Fibroblast of lung (primary cell): ENCODE results near the gene MRPL27. TPM values are rescaled to one million over a fixed set of nuclear protein-coding genes. Genes with fewer than 3 reads are reported as not detected.

Experiments
- DNase-seq, 2 donors: peaks; one replicate each; pipeline versions ENCODE4 v3.0.0 to v3.0.0-alpha.2; 2010; ENCODE audit warnings: low read depth in 2 of 2
- H2AFZ ChIP-seq: 2 replicates; pipeline ENCODE4 v1.5.1; 2012; ENCODE audit warnings: low read length, control low read depth, inconsistent platforms
- H3K27ac ChIP-seq: 2 replicates; pipeline ENCODE4 v1.5.1; 2011; ENCODE audit warnings: low read length, control low read depth; ENCODE audit not compliant: insufficient read depth
- H3K27me3 ChIP-seq: 2 replicates; pipeline ENCODE4 v1.5.1; 2011; ENCODE audit warnings: mild to moderate bottlenecking, low read length; ENCODE audit not compliant: control insufficient read depth, insufficient read depth
- H3K36me3 ChIP-seq: 2 replicates; pipeline ENCODE4 v1.5.1; 2011; ENCODE audit warnings: low read length; ENCODE audit not compliant: control insufficient read depth, insufficient read depth
- H3K4me1 ChIP-seq: 2 replicates; pipeline ENCODE4 v1.5.1; 2011; ENCODE audit warnings: low read length; ENCODE audit not compliant: control insufficient read depth, insufficient read depth; ENCODE audit errors: extremely low read depth
- H3K4me2 ChIP-seq: 2 replicates; pipeline ENCODE4 v1.5.1; 2011; ENCODE audit warnings: low read length, control low read depth; ENCODE audit not compliant: insufficient read depth; ENCODE audit errors: extremely low read depth
- H3K4me3 ChIP-seq, 4 experiments: fragments of 200-600 bp in 1 of 4; sonication (generic) in 1 of 4; replicated peaks in 1 of 4; 2 replicates each; pipeline ENCODE4 v1.5.1; 2011 to 2016; ENCODE audit warnings: low read length in 4 of 4, low read depth in 3 of 4, mild to moderate bottlenecking in 3 of 4, control low read depth in 2 of 4, inconsistent platforms in 1 of 4, mixed read lengths in 1 of 4; ENCODE audit not compliant: insufficient read depth in 1 of 4; ENCODE audit errors: control extremely low read depth in 1 of 4
- H3K79me2 ChIP-seq: 2 replicates; pipeline ENCODE4 v1.5.1; 2012; ENCODE audit warnings: mild to moderate bottlenecking, low read length, inconsistent platforms; ENCODE audit not compliant: control insufficient read depth, insufficient read depth
- H3K9ac ChIP-seq: 2 replicates; pipeline ENCODE4 v1.5.1; 2011; ENCODE audit warnings: mild to moderate bottlenecking, low read length, control low read depth; ENCODE audit not compliant: insufficient read depth
- H3K9me3 ChIP-seq: 2 replicates; pipeline ENCODE4 v1.5.1; 2012; ENCODE audit warnings: low read depth, low read length; ENCODE audit not compliant: control insufficient read depth, insufficient read depth
- H4K20me1 ChIP-seq: 2 replicates; pipeline ENCODE4 v1.5.1; 2011; ENCODE audit warnings: low read length; ENCODE audit not compliant: control insufficient read depth, insufficient read depth; ENCODE audit errors: extremely low read depth
- EZH2 ChIP-seq: IDR thresholded peaks from 2 replicates; pipeline ENCODE4 v1.5.1; 2012; ENCODE audit warnings: low read length, control low read depth, mild to moderate bottlenecking; ENCODE audit errors: missing control alignments
- polyA plus RNA-seq, 2 donors: library from polyadenylated mRNA; depleted of rRNA in 1 of 2; stranded (reverse) in 1 of 2; unstranded in 1 of 2; fragments of >200 nt; gene quantifications; 2 replicates each; pipeline ENCODE4 v1.2.1, GENCODE V29; 2011 to 2012; ENCODE audit warnings: missing spikeins in 1 of 2
- total RNA-seq: library from RNA; depleted of rRNA; stranded (reverse); fragments of >200 nt; gene quantifications from 2 replicates; pipeline ENCODE4 v1.2.1, GENCODE V29; 2014
- TF ChIP-seq, protein P1 (sequence below), 2 donors: IDR thresholded peaks in 1 of 2; conservative IDR thresholded peaks in 1 of 2; 1 replicate in 1 of 2; 2 replicates in 1 of 2; pipeline ENCODE4 v1.5.1; 2011 to 2012; ENCODE audit warnings: low read length in 2 of 2, control low read depth in 1 of 2, inconsistent platforms in 1 of 2, low read depth in 1 of 2, mild to moderate bottlenecking in 1 of 2

The MRPL27 gene
- total and polyA plus RNA-seq, 2 donors (not counting 1 experiment from before 2014, with no cell fraction given), result 53.3 to 113 TPM

DNA sequence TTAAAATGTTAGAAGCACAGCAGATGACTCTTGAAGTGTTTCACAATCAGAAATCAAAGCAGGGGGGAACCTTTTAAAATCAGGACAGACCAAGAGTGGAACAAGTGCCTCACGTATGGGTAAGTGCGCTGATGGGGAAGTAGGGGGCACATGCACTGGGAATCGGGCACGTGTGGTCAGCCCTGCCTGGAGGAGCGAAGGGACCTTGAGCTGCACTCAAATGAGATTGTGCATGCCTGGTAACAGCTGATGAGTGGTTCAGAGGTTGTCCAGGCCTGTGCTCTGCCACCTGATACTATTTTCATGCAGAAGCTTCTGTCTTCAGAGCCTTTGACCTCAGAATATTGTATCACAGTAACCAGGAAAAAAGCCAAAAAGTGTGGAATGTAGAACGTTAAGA is 40.8 kb downstream of the MRPL27 start:
- no peaks in the 10 kb centered on the region for H3K9me3 ChIP-seq
- no peak overlapping the region for H3K27ac ChIP-seq
- H3K36me3 ChIP-seq, result no peaks in the 10 kb centered on the region
- H3K4me3 ChIP-seq, result no peak overlapping the region
- no peak overlapping the region for H3K4me2 ChIP-seq
- TF ChIP-seq, protein P1, sequence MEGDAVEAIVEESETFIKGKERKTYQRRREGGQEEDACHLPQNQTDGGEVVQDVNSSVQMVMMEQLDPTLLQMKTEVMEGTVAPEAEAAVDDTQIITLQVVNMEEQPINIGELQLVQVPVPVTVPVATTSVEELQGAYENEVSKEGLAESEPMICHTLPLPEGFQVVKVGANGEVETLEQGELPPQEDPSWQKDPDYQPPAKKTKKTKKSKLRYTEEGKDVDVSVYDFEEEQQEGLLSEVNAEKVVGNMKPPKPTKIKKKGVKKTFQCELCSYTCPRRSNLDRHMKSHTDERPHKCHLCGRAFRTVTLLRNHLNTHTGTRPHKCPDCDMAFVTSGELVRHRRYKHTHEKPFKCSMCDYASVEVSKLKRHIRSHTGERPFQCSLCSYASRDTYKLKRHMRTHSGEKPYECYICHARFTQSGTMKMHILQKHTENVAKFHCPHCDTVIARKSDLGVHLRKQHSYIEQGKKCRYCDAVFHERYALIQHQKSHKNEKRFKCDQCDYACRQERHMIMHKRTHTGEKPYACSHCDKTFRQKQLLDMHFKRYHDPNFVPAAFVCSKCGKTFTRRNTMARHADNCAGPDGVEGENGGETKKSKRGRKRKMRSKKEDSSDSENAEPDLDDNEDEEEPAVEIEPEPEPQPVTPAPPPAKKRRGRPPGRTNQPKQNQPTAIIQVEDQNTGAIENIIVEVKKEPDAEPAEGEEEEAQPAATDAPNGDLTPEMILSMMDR (conservative IDR thresholded peaks at IDR 0.05 in 1 of 2, IDR thresholded peaks at IDR 0.05 in 1 of 2; ENCODE audit: low read depth in 1 of 2, low read length in 2 of 2), result no peak
- TF ChIP-seq EZH2, result no peak
- no peaks in the 10 kb centered on the region for H3K27me3 ChIP-seq
- peaks cover 6% of the 10 kb centered on the region for H3K4me1 ChIP-seq
- H3K79me2 ChIP-seq, result no peaks in the 10 kb centered on the region
- H2AFZ ChIP-seq, result no peak overlapping the region
- H3K9ac ChIP-seq, result no peak overlapping the region
- DNase-seq, result no peak
- H4K20me1 ChIP-seq, result no peaks in the 10 kb centered on the region

DNA sequence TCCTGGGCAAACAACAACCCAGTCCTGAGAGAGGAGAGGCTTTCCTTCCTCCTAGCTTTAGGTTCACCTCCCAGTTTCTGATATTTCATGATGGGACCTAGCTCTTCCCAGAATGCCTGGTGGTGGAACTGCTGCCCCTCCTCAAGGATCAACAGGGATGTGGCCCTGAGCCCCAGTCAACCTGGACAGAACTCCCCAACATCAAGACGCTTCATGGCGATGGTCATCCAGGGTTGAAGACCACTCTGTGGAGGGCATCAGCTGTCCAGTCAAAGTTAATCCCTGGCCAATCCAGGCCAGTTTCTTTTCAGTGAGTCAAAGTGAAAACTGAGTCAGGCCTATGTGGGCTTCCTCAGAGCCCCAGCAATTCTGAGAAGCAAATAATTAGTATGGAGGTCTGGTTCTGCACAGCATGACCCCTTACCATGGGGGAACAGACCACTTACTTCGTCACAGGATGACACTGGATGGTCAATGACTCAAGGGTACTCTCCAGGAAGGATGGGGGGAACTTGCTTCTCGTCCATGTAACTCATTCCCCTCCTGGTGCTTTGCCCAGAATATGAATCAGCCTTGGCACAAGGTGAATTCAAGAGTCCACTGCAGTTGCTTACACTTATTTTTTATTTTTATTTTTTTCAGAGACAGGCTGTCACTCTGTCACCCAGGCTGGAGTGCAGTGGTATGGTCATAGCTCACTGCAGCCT is 41.7 kb downstream of the MRPL27 start:
- H2AFZ ChIP-seq, result no peak overlapping the region
- H3K4me1 ChIP-seq, result peaks cover 6% of the 10 kb centered on the region
- no peaks in the 10 kb centered on the region for H3K79me2 ChIP-seq
- H3K9me3 ChIP-seq, result no peaks in the 10 kb centered on the region
- H3K27me3 ChIP-seq, result no peaks in the 10 kb centered on the region
- DNase-seq, result peak; percentile 84 to 97
- peak overlapping the region; percentile 35 for H3K4me2 ChIP-seq
- H3K9ac ChIP-seq, result no peak overlapping the region
- H3K4me3 ChIP-seq, result no peak overlapping the region
- H3K36me3 ChIP-seq, result no peaks in the 10 kb centered on the region
- peak overlapping the region; percentile 47 for H3K27ac ChIP-seq
- H4K20me1 ChIP-seq, result no peaks in the 10 kb centered on the region
- TF ChIP-seq EZH2, result no peak
- TF ChIP-seq, protein P1 (conservative IDR thresholded peaks at IDR 0.05 in 1 of 2, IDR thresholded peaks at IDR 0.05 in 1 of 2; ENCODE audit: low read depth in 1 of 2, low read length in 2 of 2), result no peak

DNA sequence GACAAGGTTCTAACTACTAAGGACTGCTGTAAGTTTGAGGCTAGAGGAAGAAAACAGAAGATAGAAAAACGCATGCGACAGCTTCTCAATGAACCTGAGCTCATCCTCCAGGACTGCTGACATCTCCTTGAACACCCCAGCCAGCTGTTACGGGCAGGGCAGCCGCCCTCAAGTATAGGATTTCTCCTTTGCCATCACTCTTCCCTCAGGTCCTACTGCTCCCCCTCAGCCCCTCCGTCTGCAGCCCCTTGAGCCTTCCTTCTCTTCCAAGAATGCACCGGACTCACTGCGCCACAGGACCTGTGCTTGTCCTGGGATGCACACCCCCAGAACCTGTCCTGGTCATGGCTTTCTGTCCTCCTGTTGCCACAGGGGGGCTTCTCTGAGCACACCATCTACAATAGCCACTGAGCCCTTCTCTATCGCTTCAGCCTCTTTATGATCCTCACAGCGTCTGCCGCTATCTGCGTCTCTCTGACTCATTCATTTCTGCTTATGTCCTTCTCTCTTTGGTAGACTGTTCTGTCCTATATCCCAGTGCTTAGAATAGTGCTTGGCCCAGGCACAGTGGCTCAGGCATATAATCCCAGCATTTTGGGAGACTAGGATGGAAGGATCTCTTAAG is 42.7 kb downstream of the MRPL27 start:
- H2AFZ ChIP-seq, result no peak overlapping the region
- peaks cover 6% of the 10 kb centered on the region for H3K4me1 ChIP-seq
- H3K36me3 ChIP-seq, result no peaks in the 10 kb centered on the region
- DNase-seq, result no peak
- no peak overlapping the region for H3K4me2 ChIP-seq
- no peaks in the 10 kb centered on the region for H4K20me1 ChIP-seq
- no peak overlapping the region for H3K9ac ChIP-seq
- no peak overlapping the region for H3K4me3 ChIP-seq
- no peaks in the 10 kb centered on the region for H3K9me3 ChIP-seq
- H3K79me2 ChIP-seq, result no peaks in the 10 kb centered on the region
- H3K27ac ChIP-seq, result no peak overlapping the region
- TF ChIP-seq, protein P1 (conservative IDR thresholded peaks at IDR 0.05 in 1 of 2, IDR thresholded peaks at IDR 0.05 in 1 of 2; ENCODE audit: low read depth in 1 of 2, low read length in 2 of 2), result no peak
- TF ChIP-seq EZH2, result no peak
- H3K27me3 ChIP-seq, result no peaks in the 10 kb centered on the region
